Hypothalamus (tissue), 51 donors: Measurements from ENCODE around the gene RASA3.
A peak's percentile ranks its signal among the peaks of the same experiment; 100 is the strongest.
"Not testable (repeated sequence)": the region's sequence is repeated elsewhere in the genome, so short reads cannot be mapped to it uniquely, and the experiment has no call there.

Experiments
- DNase-seq, 51 donors: peaks; one replicate each; lab custom pipeline; 2025; lab: John Stamatoyannopoulos, UW

The RASA3 gene

GRCh38 chr13:114087430-114087829 lies 45.0 kb downstream of the RASA3 start:
- no peak for DNase-seq

- no peak for DNase-seq
Measured at GRCh38 chr13:114082849-114083645, 49.4 kb downstream of the RASA3 start.

- no peak for DNase-seq
Measured at GRCh38 chr13:114081761-114082681, 50.4 kb downstream of the RASA3 start.

GRCh38 chr13:114080739-114081561 lies 51.5 kb downstream of the RASA3 start:
- no peak for DNase-seq

- DNase-seq = no peak
Measured at GRCh38 chr13:114079601-114080536, 52.6 kb downstream of the RASA3 start.

- DNase-seq = no peak
Measured at GRCh38 chr13:114078461-114079451, 53.7 kb downstream of the RASA3 start.

GRCh38 chr13:114077933-114078325 lies 54.5 kb downstream of the RASA3 start:
- DNase-seq = peak in 26 of 51 donors; percentile 24 to 75 (median 52)

- peak in 5 of 51 donors; percentile 29 to 53 (median 37) for DNase-seq
Measured at GRCh38 chr13:114077099-114077932, 55.1 kb downstream of the RASA3 start.

GRCh38 chr13:114076329-114077090 lies 55.9 kb downstream of the RASA3 start:
- no peak for DNase-seq

- not testable (repeated sequence) for DNase-seq
Measured at GRCh38 chr13:114075811-114076210, 56.6 kb downstream of the RASA3 start.

GRCh38 chr13:114074671-114075315 lies 57.6 kb downstream of the RASA3 start:
- DNase-seq = no peak

GRCh38 chr13:114073881-114074612 lies 58.4 kb downstream of the RASA3 start:
- no peak for DNase-seq

- DNase-seq = no peak
Measured at GRCh38 chr13:114072421-114072820, 60.0 kb downstream of the RASA3 start.

- DNase-seq = no peak
Measured at GRCh38 chr13:114071991-114072390, 60.4 kb downstream of the RASA3 start.

- peak in 12 of 51 donors; percentile 11 to 57 (median 36) for DNase-seq
Measured at GRCh38 chr13:114071410-114071809, 61.0 kb downstream of the RASA3 start.
